Measurements from ENCODE around the gene MINDY2.

The MINDY2 gene

GRCh38 chr15:58889363-58889762, 118.3 kb downstream of the MINDY2 start:
- Histone ChIP-seq H3K27ac (no peak overlapping the region), H3K4me3 (ENCODE audit: low read depth, low read length) (no peak overlapping the region), H3K27me3 (replicated peaks) (no peaks in the 10 kb centered on the region), H3K36me3 (replicated peaks) (peaks cover 73% of the 10 kb centered on the region)
- in situ Hi-C loops (cut with HindIII; ENCODE audit: low pct_ligation_motif_present, low sequenced_read_pairs) = no loop called here
- no peak for DNase-seq
- TF ChIP-seq, protein P1, sequence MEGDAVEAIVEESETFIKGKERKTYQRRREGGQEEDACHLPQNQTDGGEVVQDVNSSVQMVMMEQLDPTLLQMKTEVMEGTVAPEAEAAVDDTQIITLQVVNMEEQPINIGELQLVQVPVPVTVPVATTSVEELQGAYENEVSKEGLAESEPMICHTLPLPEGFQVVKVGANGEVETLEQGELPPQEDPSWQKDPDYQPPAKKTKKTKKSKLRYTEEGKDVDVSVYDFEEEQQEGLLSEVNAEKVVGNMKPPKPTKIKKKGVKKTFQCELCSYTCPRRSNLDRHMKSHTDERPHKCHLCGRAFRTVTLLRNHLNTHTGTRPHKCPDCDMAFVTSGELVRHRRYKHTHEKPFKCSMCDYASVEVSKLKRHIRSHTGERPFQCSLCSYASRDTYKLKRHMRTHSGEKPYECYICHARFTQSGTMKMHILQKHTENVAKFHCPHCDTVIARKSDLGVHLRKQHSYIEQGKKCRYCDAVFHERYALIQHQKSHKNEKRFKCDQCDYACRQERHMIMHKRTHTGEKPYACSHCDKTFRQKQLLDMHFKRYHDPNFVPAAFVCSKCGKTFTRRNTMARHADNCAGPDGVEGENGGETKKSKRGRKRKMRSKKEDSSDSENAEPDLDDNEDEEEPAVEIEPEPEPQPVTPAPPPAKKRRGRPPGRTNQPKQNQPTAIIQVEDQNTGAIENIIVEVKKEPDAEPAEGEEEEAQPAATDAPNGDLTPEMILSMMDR (IDR thresholded peaks at IDR 0.05; ENCODE audit: low read depth, low read length, missing control alignments) = no peak

GRCh38 chr15:58898150-58898680, 127.1 kb downstream of the MINDY2 start:
- TF ChIP-seq, protein P1 (IDR thresholded peaks at IDR 0.05; ENCODE audit: low read depth, low read length, missing control alignments) = no peak
- Histone ChIP-seq H3K27me3 (replicated peaks) (no peaks in the 10 kb centered on the region), H3K4me3 (ENCODE audit: low read depth, low read length) (no peak overlapping the region), H3K27ac (no peak overlapping the region), H3K36me3 (replicated peaks) (peaks cover 44% of the 10 kb centered on the region)
- in situ Hi-C loops (cut with HindIII; ENCODE audit: low pct_ligation_motif_present, low sequenced_read_pairs) = no loop called here
- DNase-seq = no peak

- Histone ChIP-seq H3K27ac (no peak overlapping the region), H3K36me3 (replicated peaks) (peaks cover 39% of the 10 kb centered on the region), H3K27me3 (replicated peaks) (no peaks in the 10 kb centered on the region), H3K4me3 (ENCODE audit: low read depth, low read length) (no peak overlapping the region)
- no peak for DNase-seq
- TF ChIP-seq, protein P1 (IDR thresholded peaks at IDR 0.05; ENCODE audit: low read depth, low read length, missing control alignments) = no peak
- in situ Hi-C loops (cut with HindIII; ENCODE audit: low pct_ligation_motif_present, low sequenced_read_pairs) = no loop called here
Observed at GRCh38 chr15:58900631-58901030, 129.5 kb downstream of the MINDY2 start.

DNA sequence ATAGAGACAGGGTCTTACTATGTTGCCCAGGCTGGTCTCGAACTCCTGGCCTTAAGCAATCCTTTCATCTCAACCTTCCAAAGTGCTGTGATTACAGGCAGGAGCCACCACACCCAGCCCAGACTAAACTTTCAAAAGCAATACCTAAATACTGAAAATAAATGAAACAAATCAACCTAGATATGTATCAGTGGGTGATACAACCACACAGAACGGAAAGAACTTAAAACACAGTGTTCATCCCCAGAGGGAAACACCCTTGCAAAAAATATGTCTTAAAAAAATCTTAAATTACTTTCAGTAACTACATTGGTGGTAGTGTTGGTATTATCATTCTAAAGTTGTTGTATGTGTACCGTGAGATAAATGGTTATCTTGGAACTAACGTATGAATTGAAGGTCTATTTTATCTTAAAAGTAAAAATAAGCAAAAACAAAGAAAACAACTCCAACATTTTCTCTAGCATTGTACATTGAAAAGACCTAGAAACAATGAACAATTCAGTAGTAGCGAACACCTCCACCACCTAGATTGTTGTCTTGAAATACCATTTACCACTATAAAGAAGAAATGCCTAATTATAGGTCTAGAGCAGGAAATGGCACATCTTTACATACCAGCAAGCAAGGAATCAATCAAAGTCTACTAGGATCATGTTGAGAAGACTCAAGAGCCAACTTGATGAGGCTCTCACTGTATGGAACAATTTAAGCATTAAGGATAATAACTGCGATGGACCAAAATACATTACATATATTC, 137.6 kb downstream of the MINDY2 start:
- no peak for DNase-seq
- Histone ChIP-seq H3K36me3 (replicated peaks) (peaks cover 19% of the 10 kb centered on the region), H3K4me3 (ENCODE audit: low read depth, low read length) (no peak overlapping the region), H3K27ac (no peak overlapping the region), H3K27me3 (replicated peaks) (no peaks in the 10 kb centered on the region)
- in situ Hi-C loops (cut with HindIII; ENCODE audit: low pct_ligation_motif_present, low sequenced_read_pairs) = no loop called here
- TF ChIP-seq, protein P1 (IDR thresholded peaks at IDR 0.05; ENCODE audit: low read depth, low read length, missing control alignments) = no peak

DNA sequence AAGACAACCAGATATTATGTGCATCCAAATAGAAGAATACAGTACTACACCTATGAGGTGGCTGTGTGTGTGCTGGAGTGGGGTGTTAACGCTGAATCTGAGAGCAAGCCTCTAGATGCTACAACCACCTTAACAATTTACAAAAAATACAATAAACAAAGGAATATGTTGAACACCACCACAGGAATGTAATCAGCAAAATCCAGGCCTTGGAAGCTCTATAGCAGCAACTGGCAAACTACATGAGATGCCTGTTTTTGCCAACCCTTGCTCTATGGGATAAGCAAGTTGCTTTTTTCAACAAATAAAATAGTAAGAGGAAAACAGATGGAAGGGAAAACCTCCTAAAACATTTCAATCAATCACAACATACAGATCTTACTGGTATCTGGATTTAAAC, 138.5 kb downstream of the MINDY2 start:
- H3K27ac ChIP-seq = no peak overlapping the region

More for the DNA sequence above, 138.5 kb downstream of the MINDY2 start:
- no peaks in the 10 kb centered on the region for H3K27me3 ChIP-seq (replicated peaks)
- peaks cover 16% of the 10 kb centered on the region for H3K36me3 ChIP-seq (replicated peaks)
- TF ChIP-seq, protein P1 (IDR thresholded peaks at IDR 0.05; ENCODE audit: low read depth, low read length, missing control alignments) = no peak
- no peak for DNase-seq
- no peak overlapping the region for H3K4me3 ChIP-seq (ENCODE audit: low read depth, low read length)
- in situ Hi-C loops (cut with HindIII; ENCODE audit: low pct_ligation_motif_present, low sequenced_read_pairs) = no loop called here

All from brain microvascular endothelial cell (primary cell).